Stimulated activated CD4-positive, alpha-beta T cell treated with anti-CD3 and anti-CD28 coated beads, Interleukin-4, amount 100 ng/mL, for 4 hours (primary cell): Measurements from ENCODE around the gene CEP85.
"Not testable (repeated sequence)": the region's sequence is repeated elsewhere in the genome, so short reads cannot be mapped to it uniquely, and the experiment has no call there.

Experiments used
- DNase-seq, 2 experiments: peaks; one replicate each; pipeline ENCODE4 v3.0.0-alpha.2; 2020

The CEP85 gene

GRCh38 chr1:26224606-26225005, 9.4 kb upstream of the CEP85 start:
- DNase-seq = no peak

DNA sequence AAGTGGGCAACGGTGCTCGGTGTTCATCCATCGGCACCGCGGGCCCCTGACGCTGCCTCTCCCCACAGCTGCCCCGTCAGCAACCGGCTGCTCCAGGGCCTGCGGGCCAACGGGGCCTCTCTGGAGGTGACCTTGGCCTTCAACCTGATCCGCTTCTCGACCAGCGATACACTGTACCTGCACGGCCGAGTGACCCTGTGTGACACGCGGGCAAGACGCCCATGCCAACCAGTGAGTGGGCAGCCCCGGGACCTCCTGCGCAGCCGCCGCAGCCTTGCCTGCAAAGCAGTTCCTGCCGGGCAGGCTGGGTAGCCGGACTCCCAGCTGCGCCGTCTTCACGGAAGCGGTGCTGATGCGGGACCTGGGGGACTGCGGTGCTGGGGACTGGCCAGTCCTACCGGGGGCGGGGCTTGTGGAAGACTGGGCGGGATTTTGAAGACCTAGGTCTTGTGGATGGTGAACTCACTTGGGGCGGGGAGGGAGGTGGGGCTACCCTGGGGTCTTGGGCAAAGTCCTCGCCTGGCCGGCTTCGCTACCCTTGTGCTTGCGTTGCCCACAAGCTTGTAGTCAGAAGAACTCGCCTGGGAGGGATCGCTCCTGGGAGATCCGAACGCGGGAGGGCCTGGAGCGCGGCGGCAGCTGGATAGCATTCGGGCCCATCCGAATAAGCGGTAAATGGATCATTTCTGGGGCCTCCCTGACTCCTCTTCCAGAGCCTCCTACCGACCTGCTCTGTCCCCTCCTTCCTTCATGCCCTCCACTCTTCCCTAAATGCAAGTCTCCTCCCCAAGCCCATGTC, 8.8 kb upstream of the CEP85 start:
- peak; percentile 27 to 48 for DNase-seq

- DNase-seq = not testable (repeated sequence)
Measured at GRCh38 chr1:26230682-26231081, 3.3 kb upstream of the CEP85 start.

DNA sequence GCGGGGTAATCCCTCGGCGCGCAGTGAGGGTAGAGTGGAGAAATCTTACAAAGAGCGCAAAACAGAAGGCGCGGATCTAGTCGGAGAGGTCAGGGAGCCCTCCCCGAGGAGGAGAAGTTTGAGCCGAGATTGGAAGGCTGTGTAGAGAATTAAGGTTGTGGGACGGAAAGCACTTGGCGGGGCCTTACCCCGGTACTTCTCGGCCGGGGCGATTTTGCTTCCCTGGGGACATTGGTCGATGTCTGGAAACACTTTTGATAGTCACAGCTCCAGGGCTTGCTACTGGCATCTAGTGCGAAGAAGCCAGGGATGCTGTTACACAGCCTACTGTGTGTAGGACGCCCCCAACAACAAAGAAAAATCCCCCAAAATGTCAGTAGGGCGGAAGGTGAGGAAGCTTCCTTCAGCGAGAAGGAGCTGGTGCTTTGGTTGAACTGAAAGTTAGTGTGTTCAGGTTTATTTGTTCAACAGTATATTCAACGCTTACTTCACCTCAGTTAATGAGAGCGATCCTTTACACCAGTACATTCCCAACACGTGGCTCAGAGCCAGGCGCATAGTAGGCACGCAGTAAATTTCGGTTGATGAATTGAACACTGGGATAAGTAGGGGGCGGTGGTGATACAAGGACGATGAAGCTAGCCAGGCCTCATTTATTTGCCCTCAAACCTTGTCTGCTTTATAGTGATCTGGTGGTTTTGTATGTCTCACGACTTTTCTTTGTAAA, 807 bp downstream of the CEP85 start:
- DNase-seq = peak in 1 of 2 experiments; percentile 2

- DNase-seq = no peak
Measured at GRCh38 chr1:26237230-26237966, 3.4 kb downstream of the CEP85 start.

GRCh38 chr1:26239936-26240335, 5.9 kb downstream of the CEP85 start:
- DNase-seq = no peak

GRCh38 chr1:26252718-26253117, 18.7 kb downstream of the CEP85 start:
- DNase-seq = no peak

DNA sequence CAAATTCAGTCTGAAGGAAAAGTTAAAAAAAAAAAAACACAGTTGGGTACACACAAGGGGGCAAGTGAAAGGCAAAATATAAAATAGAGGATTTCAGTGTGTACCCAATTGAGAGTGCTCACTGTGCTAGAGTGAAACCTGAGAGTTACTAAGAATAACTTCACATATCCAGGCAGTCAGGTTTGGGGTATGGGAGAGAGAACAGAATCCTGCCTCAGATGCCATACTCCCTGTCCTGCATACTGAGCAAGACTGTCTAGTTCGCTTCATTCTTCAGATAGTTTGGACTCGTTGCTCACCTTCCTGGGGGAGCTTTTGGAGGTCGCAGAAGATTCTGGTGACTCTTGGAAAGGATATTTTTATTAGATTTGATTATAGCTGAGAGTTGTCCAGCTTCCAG, 20.4 kb downstream of the CEP85 start:
- no peak for DNase-seq

DNA sequence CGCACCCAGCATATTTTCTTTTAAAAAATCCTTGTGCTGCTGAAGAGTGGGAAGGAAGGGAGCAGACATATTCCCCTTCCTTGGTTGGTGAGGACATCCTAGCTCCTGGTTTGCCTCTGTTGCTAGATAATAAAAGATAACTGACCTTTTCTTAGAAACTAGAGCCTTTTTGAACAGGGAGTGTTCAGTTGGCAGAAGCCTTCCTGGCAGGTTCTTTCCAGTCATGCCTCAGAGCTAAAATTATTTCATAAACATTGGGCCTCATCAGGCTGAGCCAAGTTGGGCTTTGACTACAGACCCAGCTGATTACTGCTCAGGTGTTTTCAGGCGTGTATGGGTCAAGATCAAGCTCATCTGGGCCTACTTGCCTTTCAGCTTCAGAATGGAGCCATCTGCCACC, 23.2 kb downstream of the CEP85 start:
- DNase-seq = no peak

DNA sequence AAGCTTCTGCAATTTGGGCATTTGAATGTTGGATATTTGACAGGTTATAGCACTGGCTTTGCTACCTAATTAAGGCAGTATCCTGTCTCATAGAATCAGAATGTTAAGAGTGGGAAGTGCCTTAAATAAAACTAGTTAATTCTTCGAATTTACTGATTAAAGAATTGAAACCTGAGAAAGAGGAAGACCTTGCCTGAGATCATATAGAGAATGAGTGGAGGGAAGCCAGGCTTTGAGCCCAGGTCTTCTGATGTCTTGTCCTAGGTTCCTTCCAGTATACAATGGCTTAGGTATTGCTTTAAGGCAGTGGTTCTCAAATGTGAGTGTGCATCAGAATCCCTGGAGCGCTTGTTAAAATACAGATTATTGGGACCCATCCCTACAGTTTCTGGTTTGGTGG, 25.0 kb downstream of the CEP85 start:
- no peak for DNase-seq

- DNase-seq = no peak
Measured at GRCh38 chr1:26259578-26259977, 25.6 kb downstream of the CEP85 start.

- no peak for DNase-seq
Measured at GRCh38 chr1:26263212-26263611, 29.2 kb downstream of the CEP85 start.

GRCh38 chr1:26265405-26265804, 31.4 kb downstream of the CEP85 start:
- DNase-seq = no peak

GRCh38 chr1:26268290-26269197, 34.5 kb downstream of the CEP85 start:
- DNase-seq = no peak

DNA sequence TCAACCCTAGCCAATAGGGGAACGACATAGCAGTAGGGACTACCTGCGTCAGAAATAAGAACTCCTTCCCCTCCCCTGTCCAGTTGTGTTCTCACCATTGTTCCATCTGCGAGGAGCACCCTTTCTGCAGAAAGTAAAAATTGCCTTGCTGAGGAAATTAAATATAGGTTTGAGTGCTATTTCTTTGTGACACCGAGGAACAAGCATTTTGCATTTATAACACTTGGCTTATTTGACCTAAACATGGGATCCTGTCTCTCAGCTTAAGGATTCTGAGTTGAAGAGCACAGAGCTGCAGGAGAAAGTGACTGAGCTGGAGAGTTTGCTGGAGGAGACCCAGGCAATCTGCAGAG, 35.2 kb downstream of the CEP85 start:
- DNase-seq = no peak

DNA sequence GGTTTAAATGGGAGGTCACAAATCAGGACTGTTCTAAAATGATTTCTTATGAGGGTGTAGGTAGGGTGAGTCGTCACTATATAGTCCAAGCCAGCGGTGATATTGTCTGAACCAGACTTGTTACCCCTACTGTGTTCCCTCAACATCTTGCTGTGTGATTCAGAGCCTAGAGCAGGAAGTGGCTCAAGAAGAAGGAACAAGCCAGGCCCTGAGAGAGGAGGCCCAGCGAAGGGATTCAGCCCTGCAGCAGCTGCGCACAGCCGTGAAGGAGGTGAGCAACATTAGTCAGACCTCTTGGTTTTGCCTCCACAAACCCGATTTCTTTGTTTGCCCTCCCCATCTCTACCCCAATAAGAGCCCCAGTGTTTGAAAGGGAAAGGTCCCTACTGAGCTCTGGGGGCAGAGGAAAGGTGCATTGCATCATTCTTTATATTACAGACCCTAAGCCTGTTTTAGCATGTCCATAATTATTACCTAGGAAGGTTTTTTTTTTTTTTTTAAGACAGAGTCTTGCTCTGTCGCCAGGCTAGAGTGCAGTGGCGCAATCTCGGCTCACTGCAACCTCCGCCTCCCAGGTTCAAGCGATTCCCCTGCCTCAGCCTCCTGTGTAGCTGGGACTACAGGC, 40.9 kb downstream of the CEP85 start:
- DNase-seq = no peak

DNA sequence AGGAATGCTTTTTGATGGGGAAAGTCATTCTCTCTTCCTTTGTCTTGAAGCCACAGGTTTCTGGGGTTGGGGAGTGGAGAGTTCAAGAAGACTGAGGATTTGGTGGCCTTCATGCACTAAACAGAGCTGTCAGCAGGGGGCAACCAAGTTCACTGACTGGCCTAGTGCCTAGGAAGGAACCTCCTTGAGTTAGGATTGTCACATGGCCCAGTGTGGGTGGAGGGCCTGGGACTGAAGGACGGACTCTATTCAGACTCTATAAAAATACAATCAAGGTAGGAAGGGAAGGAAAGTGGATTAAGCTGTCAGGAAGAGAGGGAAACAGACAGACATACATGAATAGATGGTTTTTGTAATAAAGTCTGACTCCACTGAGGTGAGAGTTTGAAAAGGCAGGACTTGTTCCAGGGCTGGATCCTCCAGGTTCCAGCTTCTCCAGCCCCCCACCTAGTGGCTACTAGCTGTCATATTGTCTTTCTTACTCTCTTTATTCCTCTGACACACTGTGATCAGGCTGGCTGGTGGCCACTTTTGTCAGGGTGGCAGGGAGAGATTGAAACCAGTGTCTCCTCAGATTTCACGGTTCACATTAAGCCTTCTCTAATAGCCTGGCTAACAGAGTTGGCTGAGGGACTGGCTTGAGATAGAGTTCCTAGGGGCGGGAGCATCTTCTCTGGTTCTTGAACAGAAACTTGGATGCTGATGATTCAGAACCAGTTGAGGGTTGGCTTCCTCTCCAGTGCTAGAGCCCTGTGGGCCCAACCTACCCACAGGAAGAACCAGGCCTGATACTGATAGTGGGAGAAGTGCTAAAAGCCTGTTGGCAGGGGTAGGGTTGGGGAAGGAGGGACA, 41.8 kb downstream of the CEP85 start:
- DNase-seq = peak; percentile 70 to 86

DNA sequence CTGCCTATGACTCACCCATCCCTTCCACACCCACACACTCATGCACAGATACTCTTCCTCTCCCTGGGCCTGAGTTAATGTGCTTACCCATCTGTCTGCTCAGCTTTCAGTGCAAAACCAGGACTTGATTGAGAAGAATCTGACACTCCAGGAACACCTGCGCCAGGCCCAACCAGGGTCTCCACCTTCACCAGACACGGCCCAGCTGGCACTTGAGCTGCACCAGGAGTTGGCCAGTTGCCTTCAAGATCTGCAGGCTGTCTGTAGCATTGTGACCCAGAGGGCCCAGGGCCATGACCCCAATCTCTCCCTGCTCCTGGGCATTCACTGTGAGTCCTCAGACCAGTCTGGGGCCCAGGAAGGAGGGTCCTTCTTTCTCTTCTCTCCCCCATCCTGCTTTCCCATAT, 42.4 kb downstream of the CEP85 start:
- DNase-seq = no peak

DNA sequence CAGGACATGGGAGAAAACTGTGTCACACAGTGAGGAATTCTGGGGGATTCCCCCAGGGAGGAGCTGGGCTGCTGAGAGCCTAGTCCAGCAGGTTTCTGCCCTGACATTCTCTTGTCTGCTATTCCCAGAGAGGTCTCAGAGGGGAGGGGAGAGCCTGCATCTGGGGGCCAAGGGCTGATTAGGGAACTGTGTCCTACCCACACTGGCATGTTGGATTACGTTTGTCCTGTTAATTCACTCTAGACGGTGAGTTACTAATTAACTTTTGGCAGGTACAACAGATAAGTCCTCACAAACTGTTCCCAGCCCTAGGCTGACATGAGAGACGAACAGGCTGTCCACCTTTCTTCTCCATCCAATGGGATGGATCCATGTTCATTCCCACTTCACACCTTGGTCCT, 43.3 kb downstream of the CEP85 start:
- DNase-seq = no peak

GRCh38 chr1:26277719-26278118, 43.7 kb downstream of the CEP85 start:
- DNase-seq = no peak

DNA sequence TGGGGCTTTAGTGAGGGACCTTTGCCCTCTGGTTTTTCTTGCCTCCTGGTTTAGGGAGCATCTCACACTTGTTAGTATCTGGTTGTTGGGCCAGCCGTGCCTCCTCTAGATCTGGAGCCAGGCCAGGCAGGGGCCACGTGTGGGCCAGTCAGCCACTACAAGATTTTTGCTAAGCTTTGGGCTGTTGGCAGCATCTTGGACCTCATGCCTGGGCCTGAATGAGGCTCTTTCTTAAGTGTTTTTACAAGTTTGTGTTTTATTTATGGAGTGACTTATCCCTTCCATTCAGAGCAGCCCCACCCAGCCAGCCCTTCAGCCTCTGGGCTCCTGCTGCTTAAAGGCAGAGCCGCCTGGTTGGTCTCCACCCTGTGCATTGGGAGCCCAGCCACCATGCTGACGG, 44.3 kb downstream of the CEP85 start:
- no peak for DNase-seq
